ENCODE measurements around the gene SDCCAG8. TPM values are rescaled to one million over a fixed set of nuclear protein-coding genes. Genes with fewer than 3 reads are reported as not detected.

The SDCCAG8 gene
- total and polyA plus RNA-seq, 4 donors = 8.5 to 25.8 (median 17.5) TPM

GRCh38 chr1:243256590-243256989, 749 bp downstream of the SDCCAG8 start:
- Histone ChIP-seq H3K27me3 (ENCODE audit: control insufficient read depth in 4 of 4, insufficient read depth in 4 of 4, low read length in 3 of 4) (no peaks in the 10 kb centered on the region), H3K4me1 (ENCODE audit: control insufficient read depth in 4 of 4, insufficient read depth in 4 of 4, low read length in 3 of 4) (peaks cover 0 to 28% (median 16%) of the 10 kb centered on the region in 4 donors), H3K36me3 (ENCODE audit: control insufficient read depth in 4 of 4, insufficient read depth in 3 of 4, low read depth in 1 of 4, low read length in 3 of 4) (peaks cover 0 to 4% (median 0%) of the 10 kb centered on the region in 4 donors), H3K27ac (ENCODE audit: low read depth in 1 of 2, low read length in 2 of 2) (peak overlapping the region; percentile 96 to 97), H3K9ac (ENCODE audit: low read depth in 1 of 2, low read length in 2 of 2) (peak overlapping the region; percentile 70 to 93), H3K9me3 (ENCODE audit: control insufficient read depth in 4 of 4, low read length in 3 of 4) (no peaks in the 10 kb centered on the region), H3K4me3 (ENCODE audit: low read depth in 1 of 3, low read length in 3 of 3) (peak overlapping the region; percentile 83 to 93 (median 90))
- no peak for TF ChIP-seq FOXA1 (IDR thresholded peaks at IDR 0.05)
- no peak for TF ChIP-seq ATF3 (IDR thresholded peaks at IDR 0.05)
- no peak for TF ChIP-seq JUND (IDR thresholded peaks at IDR 0.05)
- WGBS = 36% methylated on average over 2 of the region's 2 CpGs
- DNase-seq (ENCODE audit: low spot score) = no peak

GRCh38 chr1:243257189-243257588, 1.3 kb downstream of the SDCCAG8 start:
- Histone ChIP-seq H3K27ac (ENCODE audit: low read depth in 1 of 2, low read length in 2 of 2) (no peak overlapping the region), H3K4me3 (ENCODE audit: low read depth in 1 of 3, low read length in 3 of 3) (no peak overlapping the region), H3K9me3 (ENCODE audit: control insufficient read depth in 4 of 4, low read length in 3 of 4) (no peaks in the 10 kb centered on the region), H3K4me1 (ENCODE audit: control insufficient read depth in 4 of 4, insufficient read depth in 4 of 4, low read length in 3 of 4) (peaks cover 0 to 28% (median 16%) of the 10 kb centered on the region in 4 donors), H3K36me3 (ENCODE audit: control insufficient read depth in 4 of 4, insufficient read depth in 3 of 4, low read depth in 1 of 4, low read length in 3 of 4) (peaks cover 0 to 4% (median 0%) of the 10 kb centered on the region in 4 donors), H3K27me3 (ENCODE audit: control insufficient read depth in 4 of 4, insufficient read depth in 4 of 4, low read length in 3 of 4) (no peaks in the 10 kb centered on the region), H3K9ac (ENCODE audit: low read depth in 1 of 2, low read length in 2 of 2) (no peak overlapping the region)
- 92% methylated on average over 1 of the region's 1 CpG for WGBS
- no peak for DNase-seq (ENCODE audit: low spot score)
- TF ChIP-seq CTCF (IDR thresholded peaks at IDR 0.05; ENCODE audit: low read depth, low read length, missing input control) (no peak), HNF4G (IDR thresholded peaks at IDR 0.05) (no peak), RXRA (IDR thresholded peaks at IDR 0.05) (no peak), TAF1 (conservative IDR thresholded peaks at IDR 0.05) (no peak), GABPA (IDR thresholded peaks at IDR 0.05 in 1 of 2, conservative IDR thresholded peaks at IDR 0.05 in 1 of 2) (no peak), HNF4A (conservative IDR thresholded peaks at IDR 0.05) (no peak), NR2F2 (IDR thresholded peaks at IDR 0.05) (no peak), FOXA1 (IDR thresholded peaks at IDR 0.05) (no peak), RAD21 (IDR thresholded peaks at IDR 0.05) (no peak), MAX (IDR thresholded peaks at IDR 0.05) (no peak), JUND (IDR thresholded peaks at IDR 0.05) (no peak), FOXA2 (IDR thresholded peaks at IDR 0.05) (no peak), ZBTB33 (IDR thresholded peaks at IDR 0.05) (no peak), ATF3 (IDR thresholded peaks at IDR 0.05) (no peak), REST (IDR thresholded peaks at IDR 0.05) (no peak)
